Breast epithelium (tissue), 4 donors: ENCODE data around the gene CIT. TPM values are rescaled to one million over a fixed set of nuclear protein-coding genes. Genes with fewer than 3 reads are reported as not detected.

Experiments used
- DNase-seq, 2 donors: peaks; one replicate each; pipeline ENCODE4 v3.0.0-alpha.2; 2019; ENCODE audit warnings: low spot score in 2 of 2
- H3K27ac ChIP-seq, 2 donors: fragments of 200-600 bp; sonication (generic) in 1 of 2; one replicate each; pipeline ENCODE4 v1.5.1; 2016 to 2019; ENCODE audit warnings: mild to moderate bottlenecking in 1 of 2
- H3K27me3 ChIP-seq, 2 donors: fragments of 200-600 bp; sonication (generic) in 1 of 2; one replicate each; pipeline versions ENCODE4 v1.5.1 to v1.6.0; 2017 to 2019; ENCODE audit warnings: control low read depth in 1 of 2, mild to moderate bottlenecking in 1 of 2
- H3K36me3 ChIP-seq: fragments of 200-600 bp; one replicate; pipeline ENCODE4 v1.5.1; 2019
- H3K4me1 ChIP-seq, 2 donors: fragments of 200-600 bp; sonication (generic); one replicate each; pipeline ENCODE4 v1.5.1; 2016 to 2019; ENCODE audit warnings: control low read depth in 1 of 2
- H3K4me3 ChIP-seq, 3 donors: fragments of 200-600 bp; sonication (generic); 1 replicate in 2 of 3; 2 replicates in 1 of 3; pipeline ENCODE4 v1.5.1; 2016 to 2019; ENCODE audit warnings: mild to moderate bottlenecking in 3 of 3, moderate library complexity in 2 of 3
- H3K9me3 ChIP-seq, 2 donors: fragments of 200-600 bp; sonication (generic) in 1 of 2; one replicate each; pipeline ENCODE4 v1.5.1; 2016 to 2019; ENCODE audit warnings: control low read depth in 1 of 2
- CTCF ChIP-seq, 3 donors: fragments of 450-650 bp; IDR thresholded peaks; one replicate each; pipeline ENCODE4 v1.5.1; 2016 to 2017; ENCODE audit warnings: antibody characterized with exemption in 3 of 3, mild to moderate bottlenecking in 3 of 3, moderate library complexity in 3 of 3
- POLR2A ChIP-seq: fragments of 450-650 bp; IDR thresholded peaks from one replicate; pipeline ENCODE4 v1.6.1; 2016; ENCODE audit warnings: antibody characterized with exemption, mild to moderate bottlenecking, moderate library complexity
- POLR2AphosphoS5 ChIP-seq, 3 donors: sonication (generic); formaldehyde crosslinking; IDR thresholded peaks; one replicate each; pipeline ENCODE4 v1.6.1; 2017; ENCODE audit warnings: antibody characterized with exemption in 3 of 3
- intact Hi-C: fragments of 100-400 bp; cut with DNase I; formaldehyde crosslinking; loops from one replicate; pipeline ENCODE4 v1.15.1; 2023; ENCODE audit warnings: low total_unique reads
- total RNA-seq, 3 donors: library from RNA; depleted of rRNA; stranded (reverse); fragments of >200 nt; gene quantifications; one replicate each; pipeline ENCODE4 v1.1.0, GENCODE V29; 2016

The CIT gene
- total RNA-seq, 3 donors from 2014 or later = 1.3 to 9.5 (median 2.4) TPM

DNA sequence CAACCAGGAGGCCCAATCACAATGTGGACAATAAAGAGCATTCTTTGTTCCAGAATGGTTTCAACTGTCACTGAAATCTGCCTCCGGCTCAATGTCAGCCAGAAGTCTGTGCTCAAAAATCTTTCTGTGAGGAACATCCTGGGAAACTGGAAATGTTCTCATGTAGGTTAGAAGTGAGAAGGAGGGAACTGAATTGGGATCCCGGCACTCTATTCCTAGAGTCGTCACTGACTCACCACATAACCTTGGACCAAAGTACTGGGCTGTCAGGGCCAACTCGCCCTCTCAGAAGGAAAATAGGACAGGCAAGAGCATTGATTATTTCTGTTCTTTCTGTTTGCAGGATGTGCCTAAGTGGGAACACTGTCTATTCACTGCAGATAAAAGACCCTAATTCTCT lies 151.6 kb downstream of the CIT start:
- Histone ChIP-seq H3K4me1 (no peaks in the 10 kb centered on the region), H3K27ac (no peak overlapping the region), H3K9me3 (no peaks in the 10 kb centered on the region), H3K36me3 (no peaks in the 10 kb centered on the region), H3K27me3 (no peaks in the 10 kb centered on the region), H3K4me3 (no peak overlapping the region)
- intact Hi-C loops = no loop called here
- no peak for TF ChIP-seq CTCF (IDR thresholded peaks at IDR 0.05)
- no peak for TF ChIP-seq POLR2AphosphoS5 (IDR thresholded peaks at IDR 0.05)
- TF ChIP-seq POLR2A = no peak
- DNase-seq = no peak

GRCh38 chr12:119721306-119721705 lies 155.8 kb downstream of the CIT start:
- no peak for DNase-seq
- Histone ChIP-seq H3K36me3 (no peaks in the 10 kb centered on the region), H3K9me3 (no peaks in the 10 kb centered on the region), H3K27me3 (no peaks in the 10 kb centered on the region), H3K27ac (no peak overlapping the region), H3K4me3 (no peak overlapping the region), H3K4me1 (no peaks in the 10 kb centered on the region)
- TF ChIP-seq POLR2A = no peak
- no peak for TF ChIP-seq CTCF (IDR thresholded peaks at IDR 0.05)
- TF ChIP-seq POLR2AphosphoS5 (IDR thresholded peaks at IDR 0.05) = no peak
- intact Hi-C loops = no loop called here

DNA sequence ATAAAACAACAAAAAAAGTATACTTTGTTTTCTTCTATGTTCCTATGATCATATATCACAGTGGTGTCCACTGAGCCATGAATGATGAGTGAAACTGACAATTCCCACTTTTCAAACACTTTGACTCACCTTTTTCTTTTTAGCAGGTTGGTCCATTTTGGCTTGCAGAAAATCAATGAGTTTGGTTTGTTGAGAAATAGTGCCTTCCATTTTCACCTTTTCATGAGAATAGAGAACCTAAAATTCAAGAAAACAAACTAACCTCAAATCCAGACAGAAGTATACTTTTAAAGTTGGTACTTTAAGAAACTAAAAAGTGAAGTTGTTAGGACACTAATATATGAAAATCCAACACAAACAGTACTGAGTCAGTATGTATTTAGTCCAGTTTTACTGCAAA lies 156.8 kb downstream of the CIT start:
- TF ChIP-seq POLR2A (no peak), POLR2AphosphoS5 (IDR thresholded peaks at IDR 0.05) (no peak), CTCF (IDR thresholded peaks at IDR 0.05) (no peak)

DNA sequence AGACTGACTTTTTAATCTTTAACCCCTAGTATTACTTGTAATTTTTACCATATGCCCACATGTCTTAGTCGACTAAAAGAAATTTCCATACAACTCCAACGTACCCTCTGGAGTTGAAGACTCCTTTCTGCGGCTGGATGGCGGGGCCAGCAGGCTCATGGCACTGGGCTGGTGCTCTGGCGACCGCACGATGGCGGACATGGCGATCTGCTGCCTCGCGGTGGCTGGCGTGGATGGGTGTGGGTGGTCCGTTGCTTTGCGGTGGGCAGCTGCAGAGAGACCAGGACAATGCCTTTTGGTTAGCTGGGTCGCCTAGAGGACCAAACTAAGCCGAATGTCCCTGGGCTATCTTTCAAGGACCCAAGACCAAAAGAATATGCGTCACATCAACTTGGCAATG lies 159.0 kb downstream of the CIT start:
- intact Hi-C loops = no loop called here
- Histone ChIP-seq H3K36me3 (no peaks in the 10 kb centered on the region), H3K4me1 (no peaks in the 10 kb centered on the region), H3K4me3 (no peak overlapping the region), H3K27ac (no peak overlapping the region), H3K27me3 (no peaks in the 10 kb centered on the region), H3K9me3 (no peaks in the 10 kb centered on the region)
- no peak for TF ChIP-seq POLR2AphosphoS5 (IDR thresholded peaks at IDR 0.05)
- TF ChIP-seq POLR2A = no peak
- TF ChIP-seq CTCF (IDR thresholded peaks at IDR 0.05) = no peak
- DNase-seq = no peak

More for the DNA sequence above, 156.8 kb downstream of the CIT start:
- no peaks in the 10 kb centered on the region for H3K36me3 ChIP-seq
- DNase-seq = no peak
- intact Hi-C loops = no loop called here
- H3K9me3 ChIP-seq = no peaks in the 10 kb centered on the region
- H3K27me3 ChIP-seq = no peaks in the 10 kb centered on the region
- H3K4me3 ChIP-seq = no peak overlapping the region
- H3K27ac ChIP-seq = no peak overlapping the region
- no peaks in the 10 kb centered on the region for H3K4me1 ChIP-seq

GRCh38 chr12:119715268-119715620 lies 161.9 kb downstream of the CIT start:
- intact Hi-C loops = no loop called here
- H3K4me3 ChIP-seq = no peak overlapping the region
- H3K36me3 ChIP-seq = no peaks in the 10 kb centered on the region
- H3K9me3 ChIP-seq = no peaks in the 10 kb centered on the region
- no peak for DNase-seq
- no peaks in the 10 kb centered on the region for H3K4me1 ChIP-seq
- TF ChIP-seq POLR2AphosphoS5 (IDR thresholded peaks at IDR 0.05) (no peak), POLR2A (no peak), CTCF (IDR thresholded peaks at IDR 0.05) (no peak)
- H3K27me3 ChIP-seq = no peaks in the 10 kb centered on the region
- peak overlapping the region in 1 of 2 donors; percentile 88 for H3K27ac ChIP-seq
